ENCODE results near the gene GALNT1. TPM values are rescaled to one million over a fixed set of nuclear protein-coding genes. Genes with fewer than 3 reads are reported as not detected.

Gene GALNT1
- polyA plus RNA-seq, 1 donor (not counting 4 experiments of a cell fraction or from before 2014, with no cell fraction given): 69.4 TPM

DNA sequence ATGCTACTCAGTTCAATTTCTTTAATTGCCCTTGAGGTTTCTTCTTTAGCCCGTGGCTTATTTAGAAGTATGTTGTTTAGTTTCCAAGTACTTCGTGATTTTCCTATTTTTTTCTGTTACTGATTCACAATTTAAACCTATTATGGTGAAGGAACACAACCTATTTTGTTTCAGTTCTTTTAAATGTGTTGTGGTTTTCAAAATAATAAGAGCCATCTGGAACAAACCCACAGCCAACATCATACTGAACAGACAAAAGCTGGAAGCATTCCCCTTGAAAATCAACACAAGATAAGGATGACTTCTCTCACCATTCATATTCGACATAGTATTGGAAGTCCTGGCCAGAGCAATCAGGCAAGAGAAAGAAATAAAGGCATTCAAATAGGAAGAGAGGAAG is 155.2 kb downstream of the GALNT1 start:
- no peaks in the 10 kb centered on the region for H3K27me3 ChIP-seq (ENCODE audit: control insufficient read depth, extremely low read depth, insufficient read depth, low read length)
- dilution Hi-C loops (cut with MboI; ENCODE audit: extremely low pct_ligation_motif_present, low sequenced_read_pairs): no loop called here
- H3K36me3 ChIP-seq (ENCODE audit: control insufficient read depth in 2 of 2, extremely low read depth in 1 of 2, insufficient read depth in 2 of 2, low read length in 2 of 2): no peaks in the 10 kb centered on the region
- H3K9me1 ChIP-seq (ENCODE audit: control insufficient read depth, extremely low read depth, insufficient read depth, low read length): no peaks in the 10 kb centered on the region
- H2AFZ ChIP-seq (ENCODE audit: control insufficient read depth, low read length): no peak overlapping the region
- H3K9ac ChIP-seq (ENCODE audit: control insufficient read depth, extremely low read depth, insufficient read depth, low read length): no peak overlapping the region
- H3K4me3 ChIP-seq (ENCODE audit: control insufficient read depth in 2 of 3, extremely low read depth in 1 of 3, insufficient read depth in 2 of 3, low read depth in 1 of 3, low read length in 3 of 3): no peak overlapping the region
- no peak overlapping the region for H3K27ac ChIP-seq (ENCODE audit: control insufficient read depth, insufficient read depth, low read length)
- no peaks in the 10 kb centered on the region for H4K20me1 ChIP-seq (ENCODE audit: control insufficient read depth, extremely low read depth, insufficient read depth, low read length)
- H3K9me3 ChIP-seq (ENCODE audit: control insufficient read depth, low read depth, low read length): no peaks in the 10 kb centered on the region
- DNase-seq (ENCODE audit: low read depth, low spot score): no peak
- no peaks in the 10 kb centered on the region for H3K79me2 ChIP-seq (ENCODE audit: control insufficient read depth, insufficient read depth, low read length)
- H3K4me1 ChIP-seq (ENCODE audit: control insufficient read depth, extremely low read depth, insufficient read depth, low read length): no peaks in the 10 kb centered on the region
- no peak for FAIRE-seq
- no peak overlapping the region for H3K4me2 ChIP-seq (ENCODE audit: control insufficient read depth, extremely low read depth, insufficient read depth, low read depth, low read length)
- TF ChIP-seq, protein P1, sequence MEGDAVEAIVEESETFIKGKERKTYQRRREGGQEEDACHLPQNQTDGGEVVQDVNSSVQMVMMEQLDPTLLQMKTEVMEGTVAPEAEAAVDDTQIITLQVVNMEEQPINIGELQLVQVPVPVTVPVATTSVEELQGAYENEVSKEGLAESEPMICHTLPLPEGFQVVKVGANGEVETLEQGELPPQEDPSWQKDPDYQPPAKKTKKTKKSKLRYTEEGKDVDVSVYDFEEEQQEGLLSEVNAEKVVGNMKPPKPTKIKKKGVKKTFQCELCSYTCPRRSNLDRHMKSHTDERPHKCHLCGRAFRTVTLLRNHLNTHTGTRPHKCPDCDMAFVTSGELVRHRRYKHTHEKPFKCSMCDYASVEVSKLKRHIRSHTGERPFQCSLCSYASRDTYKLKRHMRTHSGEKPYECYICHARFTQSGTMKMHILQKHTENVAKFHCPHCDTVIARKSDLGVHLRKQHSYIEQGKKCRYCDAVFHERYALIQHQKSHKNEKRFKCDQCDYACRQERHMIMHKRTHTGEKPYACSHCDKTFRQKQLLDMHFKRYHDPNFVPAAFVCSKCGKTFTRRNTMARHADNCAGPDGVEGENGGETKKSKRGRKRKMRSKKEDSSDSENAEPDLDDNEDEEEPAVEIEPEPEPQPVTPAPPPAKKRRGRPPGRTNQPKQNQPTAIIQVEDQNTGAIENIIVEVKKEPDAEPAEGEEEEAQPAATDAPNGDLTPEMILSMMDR (optimal IDR thresholded peaks at IDR 0.05 in 1 of 3, IDR thresholded peaks at IDR 0.05 in 1 of 3, conservative IDR thresholded peaks at IDR 0.05 in 1 of 3; ENCODE audit: extremely low read depth in 1 of 3, insufficient read depth in 2 of 3, low read length in 3 of 3): no peak
- TF ChIP-seq EZH2 (IDR thresholded peaks at IDR 0.05; ENCODE audit: low read length): no peak

DNA sequence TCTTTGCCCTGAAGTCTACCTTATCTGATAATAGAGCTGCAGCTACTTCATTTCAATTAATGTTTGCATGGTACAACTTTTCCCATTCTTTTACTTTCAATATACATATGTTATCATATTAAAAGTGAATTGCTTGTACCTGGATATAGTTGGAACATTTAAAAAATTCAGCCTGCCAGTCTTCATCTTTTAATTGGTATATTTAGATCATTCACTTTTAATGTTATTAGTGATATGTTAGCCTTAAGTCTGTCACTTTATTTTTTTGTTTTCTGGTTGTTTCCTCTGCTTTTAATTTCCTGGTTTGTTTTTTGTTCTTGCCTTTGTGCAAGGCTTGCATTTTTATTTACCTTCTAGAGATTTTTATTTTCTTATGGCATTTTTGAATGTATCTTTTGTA is 158.2 kb downstream of the GALNT1 start:
- Histone ChIP-seq H3K9me1 (ENCODE audit: control insufficient read depth, extremely low read depth, insufficient read depth, low read length) (no peaks in the 10 kb centered on the region), H3K79me2 (ENCODE audit: control insufficient read depth, insufficient read depth, low read length) (no peaks in the 10 kb centered on the region), H3K27ac (ENCODE audit: control insufficient read depth, insufficient read depth, low read length) (no peak overlapping the region), H4K20me1 (ENCODE audit: control insufficient read depth, extremely low read depth, insufficient read depth, low read length) (no peaks in the 10 kb centered on the region), H3K9ac (ENCODE audit: control insufficient read depth, extremely low read depth, insufficient read depth, low read length) (no peak overlapping the region), H3K4me2 (ENCODE audit: control insufficient read depth, extremely low read depth, insufficient read depth, low read depth, low read length) (no peak overlapping the region), H3K27me3 (ENCODE audit: control insufficient read depth, extremely low read depth, insufficient read depth, low read length) (no peaks in the 10 kb centered on the region), H2AFZ (ENCODE audit: control insufficient read depth, low read length) (no peak overlapping the region), H3K36me3 (ENCODE audit: control insufficient read depth in 2 of 2, extremely low read depth in 1 of 2, insufficient read depth in 2 of 2, low read length in 2 of 2) (no peaks in the 10 kb centered on the region), H3K4me1 (ENCODE audit: control insufficient read depth, extremely low read depth, insufficient read depth, low read length) (no peaks in the 10 kb centered on the region), H3K4me3 (ENCODE audit: control insufficient read depth in 2 of 3, extremely low read depth in 1 of 3, insufficient read depth in 2 of 3, low read depth in 1 of 3, low read length in 3 of 3) (no peak overlapping the region), H3K9me3 (ENCODE audit: control insufficient read depth, low read depth, low read length) (no peaks in the 10 kb centered on the region)
- dilution Hi-C loops (cut with MboI; ENCODE audit: extremely low pct_ligation_motif_present, low sequenced_read_pairs): no loop called here
- TF ChIP-seq, protein P1 (optimal IDR thresholded peaks at IDR 0.05 in 1 of 3, IDR thresholded peaks at IDR 0.05 in 1 of 3, conservative IDR thresholded peaks at IDR 0.05 in 1 of 3; ENCODE audit: extremely low read depth in 1 of 3, insufficient read depth in 2 of 3, low read length in 3 of 3): no peak
- no peak for TF ChIP-seq EZH2 (IDR thresholded peaks at IDR 0.05; ENCODE audit: low read length)
- no peak for FAIRE-seq
- DNase-seq (ENCODE audit: low read depth, low spot score): no peak

All from keratinocyte (primary cell).